SK-N-SH (cell line): ENCODE data around the gene PCDHGC5. TPM values are rescaled to one million over a fixed set of nuclear protein-coding genes. Genes with fewer than 3 reads are reported as not detected.

Experiments used
- CTCF ChIA-PET: fragments of 300-600, 350-600 bp; formaldehyde crosslinking; extraction: SDS; loops from one replicate; lab custom pipeline; 2021; lab: Yijun Ruan, JAX
- POLR2A ChIA-PET: fragments of 350-600 bp; sonication (Branson Sonifier 250); formaldehyde crosslinking; extraction: SDS; loops from one replicate; lab custom pipeline; 2020; ENCODE audit warnings: antibody characterized with exemption, inconsistent platforms; lab: Yijun Ruan, JAX
- DNase-seq: peaks from one replicate; pipeline ENCODE4 v3.0.0; 2012
- H2AFZ ChIP-seq: fragments of 200-600 bp; sonication (generic); 2 replicates; pipeline ENCODE4 v1.8.1; 2016; ENCODE audit warnings: antibody characterized with exemption, mild to moderate bottlenecking, low read depth
- H3F3A ChIP-seq: fragments of 200-600 bp; sonication (generic); replicated peaks from 2 replicates; pipeline ENCODE3; 2016; ENCODE audit warnings: antibody characterized with exemption, mild to moderate bottlenecking; ENCODE audit not compliant: insufficient read depth
- H3K27ac ChIP-seq, 2 experiments: fragments of 200-500 bp in 1 of 2; fragments of 200-600 bp in 1 of 2; sonication (Bioruptor generic) in 1 of 2; sonication (generic), shearing (Covaris generic) in 1 of 2; 2 replicates each; pipeline versions ENCODE4 v1.5.1 to v1.6.1; 2014 to 2016; ENCODE audit warnings: low read depth in 2 of 2, inconsistent platforms in 1 of 2, low read length in 1 of 2, mild to moderate bottlenecking in 1 of 2, mixed read lengths in 1 of 2
- H3K27me3 ChIP-seq: fragments of 200-600 bp; sonication (generic), shearing (Covaris generic); 2 replicates; pipeline ENCODE4 v1.6.1; 2016; ENCODE audit warnings: mixed run types; ENCODE audit not compliant: insufficient read depth
- H3K36me3 ChIP-seq, 2 experiments: fragments of 200-500 bp in 1 of 2; fragments of 200-600 bp in 1 of 2; sonication (Bioruptor generic) in 1 of 2; sonication (generic) in 1 of 2; replicated peaks in 1 of 2; 2 replicates each; pipeline versions ENCODE3 to v1.5.1; 2014 to 2016; ENCODE audit warnings: low read length in 1 of 2, mild to moderate bottlenecking in 1 of 2; ENCODE audit not compliant: insufficient read depth in 2 of 2, control insufficient read depth in 1 of 2
- H3K4me1 ChIP-seq, 2 experiments: fragments of 200-500 bp in 1 of 2; fragments of 200-600 bp in 1 of 2; sonication (Bioruptor generic) in 1 of 2; sonication (generic), shearing (Covaris generic) in 1 of 2; 2 replicates each; pipeline versions ENCODE4 v1.5.1 to v1.6.1; 2014 to 2016; ENCODE audit warnings: low read depth in 1 of 2, low read length in 1 of 2, mixed run types in 1 of 2; ENCODE audit not compliant: insufficient read depth in 2 of 2, control insufficient read depth in 1 of 2
- H3K4me2 ChIP-seq: fragments of 200-600 bp; sonication (generic), shearing (Covaris generic); 2 replicates; pipeline ENCODE4 v1.6.1; 2017; ENCODE audit warnings: mixed run types
- H3K4me3 ChIP-seq, 2 experiments: fragments of 200-500 bp in 1 of 2; fragments of 200-600 bp in 1 of 2; sonication (Bioruptor generic) in 1 of 2; sonication (generic), shearing (Covaris generic) in 1 of 2; 2 replicates each; pipeline versions ENCODE4 v1.5.1 to v1.8.1; 2014 to 2016; ENCODE audit warnings: low read depth in 2 of 2, inconsistent platforms in 1 of 2, low read length in 1 of 2, mild to moderate bottlenecking in 1 of 2, mixed read lengths in 1 of 2, moderate library complexity in 1 of 2
- H3K79me2 ChIP-seq: fragments of 200-600 bp; sonication (generic); 2 replicates; pipeline ENCODE4 v1.8.1; 2017; ENCODE audit warnings: mild to moderate bottlenecking; ENCODE audit not compliant: insufficient read depth
- H3K9ac ChIP-seq: fragments of 200-600 bp; sonication (generic); 2 replicates; pipeline ENCODE4 v1.6.1; 2017; ENCODE audit warnings: mixed run types
- H3K9me2 ChIP-seq: fragments of 200-600 bp; sonication (generic); 2 replicates; pipeline ENCODE4 v1.6.1; 2017; ENCODE audit warnings: mixed run types
- H3K9me3 ChIP-seq: fragments of 200-600 bp; sonication (generic); 2 replicates; pipeline ENCODE4 v1.6.1; 2017; ENCODE audit warnings: mixed run types, mild to moderate bottlenecking, moderate library complexity
- H4K20me1 ChIP-seq: fragments of 200-600 bp; sonication (generic); 2 replicates; pipeline ENCODE4 v1.6.1; 2017; ENCODE audit warnings: mild to moderate bottlenecking, mixed run types; ENCODE audit not compliant: insufficient read depth
- CHD2 ChIP-seq: fragments of 150-350 bp; IDR thresholded peaks from 2 replicates; pipeline ENCODE4 v1.6.1; 2018; ENCODE audit warnings: low read length; ENCODE audit not compliant: partially characterized antibody
- EP300 ChIP-seq, 2 experiments: IDR thresholded peaks; 2 replicates each; pipeline versions ENCODE4 v1.4.0 to v1.6.1; 2012; ENCODE audit warnings: borderline replicate concordance in 1 of 2, low read depth in 1 of 2, low read length in 1 of 2
- EZH2phosphoT487 ChIP-seq: fragments of 200-600 bp; sonication (generic); IDR thresholded peaks from 2 replicates; pipeline ENCODE4 v1.6.1; 2017; ENCODE audit warnings: low read depth, mixed run types, mild to moderate bottlenecking, antibody characterized with exemption, moderate library complexity, borderline replicate concordance
- FOSL2 ChIP-seq: IDR thresholded peaks from 2 replicates; pipeline ENCODE4 v1.4.0; 2012; ENCODE audit warnings: low read depth, mild to moderate bottlenecking, moderate library complexity, borderline replicate concordance
- FOXM1 ChIP-seq: IDR thresholded peaks from 2 replicates; pipeline ENCODE4 v1.4.0; 2012; ENCODE audit warnings: low read depth, mild to moderate bottlenecking
- JUND ChIP-seq: IDR thresholded peaks from 2 replicates; pipeline ENCODE4 v1.4.0; 2012
- MXI1 ChIP-seq: IDR thresholded peaks from 2 replicates; pipeline ENCODE4 v1.6.1; 2012; ENCODE audit warnings: mild to moderate bottlenecking, low read depth, low read length, improper control_type of control experiment
- NFIC ChIP-seq: IDR thresholded peaks from 2 replicates; pipeline ENCODE4 v1.4.0; 2012; ENCODE audit warnings: borderline replicate concordance
- NRF1 ChIP-seq: IDR thresholded peaks from 2 replicates; pipeline ENCODE4 v1.6.1; 2012; ENCODE audit warnings: low read depth, mild to moderate bottlenecking, low read length
- POLR2AphosphoS5 ChIP-seq: IDR thresholded peaks from 2 replicates; pipeline ENCODE4 v1.6.1; 2012; ENCODE audit warnings: low read depth, low read length
- RAD21 ChIP-seq: IDR thresholded peaks from 2 replicates; pipeline ENCODE4 v1.6.1; 2012; ENCODE audit warnings: mild to moderate bottlenecking, low read length
- RXRA ChIP-seq: IDR thresholded peaks from 2 replicates; pipeline ENCODE4 v1.4.0; 2012; ENCODE audit warnings: low read depth, mild to moderate bottlenecking, borderline replicate concordance
- SIN3A ChIP-seq: IDR thresholded peaks from 2 replicates; pipeline ENCODE4 v1.6.1; 2012; ENCODE audit warnings: low read depth, mild to moderate bottlenecking, low read length, moderate library complexity, borderline replicate concordance
- WGBS: methylation state at CpG from one replicate; pipeline ENCODE4 v1.1.6; 2017; ENCODE audit warnings: low lambda C conversion rate; 5-methylcytosine and 5-hydroxymethylcytosine counted together
- polyA plus RNA-seq, 3 experiments: library from polyadenylated mRNA; depleted of rRNA; stranded (reverse); fragments of >200 nt; gene quantifications; 2 replicates each; pipeline ENCODE4 v1.2.3, GENCODE V29; 2012
- TF ChIP-seq, protein P1 (sequence below): IDR thresholded peaks from 2 replicates; pipeline ENCODE4 v1.4.0; 2012; ENCODE audit warnings: low read depth, borderline replicate concordance
- TF ChIP-seq, protein P2 (sequence below): IDR thresholded peaks from 2 replicates; pipeline ENCODE4 v1.4.0; 2012; ENCODE audit warnings: low read depth

The PCDHGC5 gene
- polyA plus RNA-seq, 1 of the 3 experiments (the other 2 are of a cell fraction), result 2.0 TPM

DNA sequence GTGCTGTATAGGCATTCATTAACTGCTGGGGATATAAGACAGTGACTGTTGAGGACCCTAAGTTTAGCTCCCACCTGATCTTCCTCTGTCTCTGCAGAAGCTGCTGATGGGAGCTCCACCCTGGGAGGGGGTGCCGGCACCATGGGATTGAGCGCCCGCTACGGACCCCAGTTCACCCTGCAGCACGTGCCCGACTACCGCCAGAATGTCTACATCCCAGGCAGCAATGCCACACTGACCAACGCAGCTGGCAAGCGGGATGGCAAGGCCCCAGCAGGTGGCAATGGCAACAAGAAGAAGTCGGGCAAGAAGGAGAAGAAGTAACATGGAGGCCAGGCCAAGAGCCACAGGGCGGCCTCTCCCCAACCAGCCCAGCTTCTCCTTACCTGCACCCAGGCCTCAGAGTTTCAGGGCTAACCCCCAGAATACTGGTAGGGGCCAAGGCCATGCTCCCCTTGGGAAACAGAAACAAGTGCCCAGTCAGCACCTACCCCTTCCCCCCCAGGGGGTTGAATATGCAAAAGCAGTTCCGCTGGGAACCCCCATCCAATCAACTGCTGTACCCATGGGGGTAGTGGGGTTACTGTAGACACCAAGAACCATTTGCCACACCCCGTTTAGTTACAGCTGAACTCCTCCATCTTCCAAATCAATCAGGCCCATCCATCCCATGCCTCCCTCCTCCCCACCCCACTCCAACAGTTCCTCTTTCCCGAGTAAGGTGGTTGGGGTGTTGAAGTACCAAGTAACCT, 22.1 kb downstream of the PCDHGC5 start:
- no peaks in the 10 kb centered on the region for H3K27me3 ChIP-seq
- no peaks in the 10 kb centered on the region for H4K20me1 ChIP-seq
- H2AFZ ChIP-seq, result no peak overlapping the region
- peaks cover 22 to 41% of the 10 kb centered on the region in 2 experiments for H3K36me3 ChIP-seq
- no peak overlapping the region for H3K4me2 ChIP-seq
- H3F3A ChIP-seq, result peaks cover 74% of the 10 kb centered on the region
- no peaks in the 10 kb centered on the region for H3K9me2 ChIP-seq
- DNase-seq, result no peak
- TF ChIP-seq EP300 (IDR thresholded peaks at IDR 0.05; ENCODE audit: borderline replicate concordance in 1 of 2, low read depth in 1 of 2, low read length in 1 of 2), result no peak
- no peak for TF ChIP-seq FOXM1
- TF ChIP-seq, protein P1, sequence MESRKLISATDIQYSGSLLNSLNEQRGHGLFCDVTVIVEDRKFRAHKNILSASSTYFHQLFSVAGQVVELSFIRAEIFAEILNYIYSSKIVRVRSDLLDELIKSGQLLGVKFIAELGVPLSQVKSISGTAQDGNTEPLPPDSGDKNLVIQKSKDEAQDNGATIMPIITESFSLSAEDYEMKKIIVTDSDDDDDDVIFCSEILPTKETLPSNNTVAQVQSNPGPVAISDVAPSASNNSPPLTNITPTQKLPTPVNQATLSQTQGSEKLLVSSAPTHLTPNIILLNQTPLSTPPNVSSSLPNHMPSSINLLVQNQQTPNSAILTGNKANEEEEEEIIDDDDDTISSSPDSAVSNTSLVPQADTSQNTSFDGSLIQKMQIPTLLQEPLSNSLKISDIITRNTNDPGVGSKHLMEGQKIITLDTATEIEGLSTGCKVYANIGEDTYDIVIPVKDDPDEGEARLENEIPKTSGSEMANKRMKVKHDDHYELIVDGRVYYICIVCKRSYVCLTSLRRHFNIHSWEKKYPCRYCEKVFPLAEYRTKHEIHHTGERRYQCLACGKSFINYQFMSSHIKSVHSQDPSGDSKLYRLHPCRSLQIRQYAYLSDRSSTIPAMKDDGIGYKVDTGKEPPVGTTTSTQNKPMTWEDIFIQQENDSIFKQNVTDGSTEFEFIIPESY, result no peak
- TF ChIP-seq CHD2, result no peak
- TF ChIP-seq EZH2phosphoT487, result no peak
- no peak for TF ChIP-seq RAD21
- no peak for TF ChIP-seq RXRA
- no peak for TF ChIP-seq FOSL2
- no peak for TF ChIP-seq JUND
- no peak for TF ChIP-seq NRF1
- no peak for TF ChIP-seq NFIC
- TF ChIP-seq MXI1, result no peak
- TF ChIP-seq, protein P2, sequence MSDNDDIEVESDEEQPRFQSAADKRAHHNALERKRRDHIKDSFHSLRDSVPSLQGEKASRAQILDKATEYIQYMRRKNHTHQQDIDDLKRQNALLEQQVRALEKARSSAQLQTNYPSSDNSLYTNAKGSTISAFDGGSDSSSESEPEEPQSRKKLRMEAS, result no peak
- no peak for TF ChIP-seq POLR2AphosphoS5
- TF ChIP-seq SIN3A, result no peak
- peak overlapping the region; percentile 9 to 99; a peak in 3 of 4 replicates for H3K27ac ChIP-seq
- no peak overlapping the region for H3K4me3 ChIP-seq
- H3K79me2 ChIP-seq, result peaks cover 8% of the 10 kb centered on the region; the same call in 1 of the 2 replicates
- H3K9ac ChIP-seq, result no peak overlapping the region
- H3K4me1 ChIP-seq, result peaks cover 74 to 75% of the 10 kb centered on the region in 2 experiments
- H3K9me3 ChIP-seq, result no peaks in the 10 kb centered on the region
- CTCF ChIA-PET, result interaction anchor here (1.0 to 10.1 kb wide), 7 partner anchors 13 to 94 kb away, joined by 4 to 113 read pairs (median 43); partner anchors contain the start of genes PCDHGB7, PCDHGC3 and PCDHGC4
- POLR2A ChIA-PET, result no interaction called here
- WGBS, result 94% methylated on average over 14 of the region's 14 CpGs
